ENCODE results near the gene DENND2A. TPM values are rescaled to one million over a fixed set of nuclear protein-coding genes. Genes with fewer than 3 reads are reported as not detected.
"Not testable (repeated sequence)": the region's sequence is repeated elsewhere in the genome, so short reads cannot be mapped to it uniquely, and the experiment has no call there.

Gene DENND2A
- polyA plus RNA-seq, 5 donors: 36.9 to 43.7 (median 41.1) TPM

- DNase-seq: no peak
Observed at GRCh38 chr7:140673774-140674155, 33.2 kb upstream of the DENND2A start.

GRCh38 chr7:140673063-140673773 lies 32.6 kb upstream of the DENND2A start:
- peak; percentile 51 to 59 for DNase-seq

- no peak for DNase-seq
Observed at GRCh38 chr7:140672382-140673062, 31.9 kb upstream of the DENND2A start, which contains the start of gene ADCK2. Gene ADCK2 (plus strand): TSS chr7:140672945. CDS start chr7:140673331, 386 bp downstream.

GRCh38 chr7:140671966-140672365 lies 31.4 kb upstream of the DENND2A start:
- DNase-seq: no peak

GRCh38 chr7:140670343-140670935 lies 29.8 kb upstream of the DENND2A start:
- DNase-seq: no peak

- not testable (repeated sequence) for DNase-seq
Observed at GRCh38 chr7:140669862-140670261, 29.2 kb upstream of the DENND2A start.

- no peak for DNase-seq
Observed at GRCh38 chr7:140669352-140669751, 28.7 kb upstream of the DENND2A start.

GRCh38 chr7:140668641-140669040 lies 28.0 kb upstream of the DENND2A start:
- no peak for DNase-seq

GRCh38 chr7:140667476-140667875 lies 26.9 kb upstream of the DENND2A start:
- DNase-seq: no peak

- not testable (repeated sequence) for DNase-seq
Observed at GRCh38 chr7:140662938-140663337, 22.3 kb upstream of the DENND2A start.

GRCh38 chr7:140661124-140661523 lies 20.5 kb upstream of the DENND2A start:
- DNase-seq: no peak

GRCh38 chr7:140659856-140660255 lies 19.2 kb upstream of the DENND2A start:
- DNase-seq: no peak

GRCh38 chr7:140657891-140658290 lies 17.3 kb upstream of the DENND2A start:
- DNase-seq: no peak

GRCh38 chr7:140656548-140657515 lies 16.2 kb upstream of the DENND2A start:
- DNase-seq: peak in 1 of 2 donors; percentile 62

- no peak for DNase-seq
Observed at GRCh38 chr7:140655511-140656408, 15.1 kb upstream of the DENND2A start.

- no peak for DNase-seq
Observed at GRCh38 chr7:140654661-140655060, 14.0 kb upstream of the DENND2A start.

GRCh38 chr7:140654109-140654387 lies 13.4 kb upstream of the DENND2A start:
- DNase-seq: no peak

- peak in 1 of 2 donors; percentile 77 for DNase-seq
Observed at GRCh38 chr7:140653319-140654108, 12.9 kb upstream of the DENND2A start.

- DNase-seq: no peak
Observed at GRCh38 chr7:140650367-140650766, 9.8 kb upstream of the DENND2A start.

All from right lung (tissue), 5 donors.